Measurements from ENCODE around the gene RBL2. TPM values are rescaled to one million over a fixed set of nuclear protein-coding genes. Genes with fewer than 3 reads are reported as not detected.

Gene RBL2
- total and polyA plus RNA-seq, 9 of the 15 experiments (the other 6 are each of a cell fraction or from before 2014, with no cell fraction given): 7.8 to 76.3 (median 28.5) TPM

DNA sequence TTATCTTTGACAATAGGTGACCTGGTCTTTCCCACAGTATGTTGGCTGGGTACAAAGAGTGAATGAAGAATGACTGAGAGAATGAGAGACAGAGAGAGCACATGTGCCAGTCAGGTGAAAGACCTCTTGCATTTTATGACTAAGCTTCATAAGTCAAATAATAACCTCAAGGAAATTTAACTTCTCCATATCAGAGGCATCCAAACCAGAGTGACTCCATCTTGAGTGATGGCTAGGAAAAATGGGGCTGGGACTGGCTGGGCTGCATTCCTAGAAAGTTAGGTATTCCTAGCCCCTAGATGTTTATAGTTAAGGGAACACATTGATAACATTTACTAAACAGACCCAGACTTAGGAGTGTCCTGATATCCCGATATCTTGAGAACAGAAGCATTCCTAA, 3.9 kb upstream of the RBL2 start (continued):
- TF ChIP-seq, protein P1, sequence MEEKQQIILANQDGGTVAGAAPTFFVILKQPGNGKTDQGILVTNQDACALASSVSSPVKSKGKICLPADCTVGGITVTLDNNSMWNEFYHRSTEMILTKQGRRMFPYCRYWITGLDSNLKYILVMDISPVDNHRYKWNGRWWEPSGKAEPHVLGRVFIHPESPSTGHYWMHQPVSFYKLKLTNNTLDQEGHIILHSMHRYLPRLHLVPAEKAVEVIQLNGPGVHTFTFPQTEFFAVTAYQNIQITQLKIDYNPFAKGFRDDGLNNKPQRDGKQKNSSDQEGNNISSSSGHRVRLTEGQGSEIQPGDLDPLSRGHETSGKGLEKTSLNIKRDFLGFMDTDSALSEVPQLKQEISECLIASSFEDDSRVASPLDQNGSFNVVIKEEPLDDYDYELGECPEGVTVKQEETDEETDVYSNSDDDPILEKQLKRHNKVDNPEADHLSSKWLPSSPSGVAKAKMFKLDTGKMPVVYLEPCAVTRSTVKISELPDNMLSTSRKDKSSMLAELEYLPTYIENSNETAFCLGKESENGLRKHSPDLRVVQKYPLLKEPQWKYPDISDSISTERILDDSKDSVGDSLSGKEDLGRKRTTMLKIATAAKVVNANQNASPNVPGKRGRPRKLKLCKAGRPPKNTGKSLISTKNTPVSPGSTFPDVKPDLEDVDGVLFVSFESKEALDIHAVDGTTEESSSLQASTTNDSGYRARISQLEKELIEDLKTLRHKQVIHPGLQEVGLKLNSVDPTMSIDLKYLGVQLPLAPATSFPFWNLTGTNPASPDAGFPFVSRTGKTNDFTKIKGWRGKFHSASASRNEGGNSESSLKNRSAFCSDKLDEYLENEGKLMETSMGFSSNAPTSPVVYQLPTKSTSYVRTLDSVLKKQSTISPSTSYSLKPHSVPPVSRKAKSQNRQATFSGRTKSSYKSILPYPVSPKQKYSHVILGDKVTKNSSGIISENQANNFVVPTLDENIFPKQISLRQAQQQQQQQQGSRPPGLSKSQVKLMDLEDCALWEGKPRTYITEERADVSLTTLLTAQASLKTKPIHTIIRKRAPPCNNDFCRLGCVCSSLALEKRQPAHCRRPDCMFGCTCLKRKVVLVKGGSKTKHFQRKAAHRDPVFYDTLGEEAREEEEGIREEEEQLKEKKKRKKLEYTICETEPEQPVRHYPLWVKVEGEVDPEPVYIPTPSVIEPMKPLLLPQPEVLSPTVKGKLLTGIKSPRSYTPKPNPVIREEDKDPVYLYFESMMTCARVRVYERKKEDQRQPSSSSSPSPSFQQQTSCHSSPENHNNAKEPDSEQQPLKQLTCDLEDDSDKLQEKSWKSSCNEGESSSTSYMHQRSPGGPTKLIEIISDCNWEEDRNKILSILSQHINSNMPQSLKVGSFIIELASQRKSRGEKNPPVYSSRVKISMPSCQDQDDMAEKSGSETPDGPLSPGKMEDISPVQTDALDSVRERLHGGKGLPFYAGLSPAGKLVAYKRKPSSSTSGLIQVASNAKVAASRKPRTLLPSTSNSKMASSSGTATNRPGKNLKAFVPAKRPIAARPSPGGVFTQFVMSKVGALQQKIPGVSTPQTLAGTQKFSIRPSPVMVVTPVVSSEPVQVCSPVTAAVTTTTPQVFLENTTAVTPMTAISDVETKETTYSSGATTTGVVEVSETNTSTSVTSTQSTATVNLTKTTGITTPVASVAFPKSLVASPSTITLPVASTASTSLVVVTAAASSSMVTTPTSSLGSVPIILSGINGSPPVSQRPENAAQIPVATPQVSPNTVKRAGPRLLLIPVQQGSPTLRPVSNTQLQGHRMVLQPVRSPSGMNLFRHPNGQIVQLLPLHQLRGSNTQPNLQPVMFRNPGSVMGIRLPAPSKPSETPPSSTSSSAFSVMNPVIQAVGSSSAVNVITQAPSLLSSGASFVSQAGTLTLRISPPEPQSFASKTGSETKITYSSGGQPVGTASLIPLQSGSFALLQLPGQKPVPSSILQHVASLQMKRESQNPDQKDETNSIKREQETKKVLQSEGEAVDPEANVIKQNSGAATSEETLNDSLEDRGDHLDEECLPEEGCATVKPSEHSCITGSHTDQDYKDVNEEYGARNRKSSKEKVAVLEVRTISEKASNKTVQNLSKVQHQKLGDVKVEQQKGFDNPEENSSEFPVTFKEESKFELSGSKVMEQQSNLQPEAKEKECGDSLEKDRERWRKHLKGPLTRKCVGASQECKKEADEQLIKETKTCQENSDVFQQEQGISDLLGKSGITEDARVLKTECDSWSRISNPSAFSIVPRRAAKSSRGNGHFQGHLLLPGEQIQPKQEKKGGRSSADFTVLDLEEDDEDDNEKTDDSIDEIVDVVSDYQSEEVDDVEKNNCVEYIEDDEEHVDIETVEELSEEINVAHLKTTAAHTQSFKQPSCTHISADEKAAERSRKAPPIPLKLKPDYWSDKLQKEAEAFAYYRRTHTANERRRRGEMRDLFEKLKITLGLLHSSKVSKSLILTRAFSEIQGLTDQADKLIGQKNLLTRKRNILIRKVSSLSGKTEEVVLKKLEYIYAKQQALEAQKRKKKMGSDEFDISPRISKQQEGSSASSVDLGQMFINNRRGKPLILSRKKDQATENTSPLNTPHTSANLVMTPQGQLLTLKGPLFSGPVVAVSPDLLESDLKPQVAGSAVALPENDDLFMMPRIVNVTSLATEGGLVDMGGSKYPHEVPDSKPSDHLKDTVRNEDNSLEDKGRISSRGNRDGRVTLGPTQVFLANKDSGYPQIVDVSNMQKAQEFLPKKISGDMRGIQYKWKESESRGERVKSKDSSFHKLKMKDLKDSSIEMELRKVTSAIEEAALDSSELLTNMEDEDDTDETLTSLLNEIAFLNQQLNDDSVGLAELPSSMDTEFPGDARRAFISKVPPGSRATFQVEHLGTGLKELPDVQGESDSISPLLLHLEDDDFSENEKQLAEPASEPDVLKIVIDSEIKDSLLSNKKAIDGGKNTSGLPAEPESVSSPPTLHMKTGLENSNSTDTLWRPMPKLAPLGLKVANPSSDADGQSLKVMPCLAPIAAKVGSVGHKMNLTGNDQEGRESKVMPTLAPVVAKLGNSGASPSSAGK (IDR thresholded peaks at IDR 0.05): no peak
- TF ChIP-seq ZNF707 (CRISPR knock-in tag; conservative IDR thresholded peaks at IDR 0.05) (no peak), LEF1 (IDR thresholded peaks at IDR 0.05) (no peak), ZNF589 (CRISPR knock-in tag; IDR thresholded peaks at IDR 0.05; ENCODE audit: low read depth) (peak; percentile 79), IRF2 (CRISPR knock-in tag; IDR thresholded peaks at IDR 0.05) (no peak), MTA1 (IDR thresholded peaks at IDR 0.05; ENCODE audit: borderline replicate concordance) (no peak), FOS (IDR thresholded peaks at IDR 0.05; ENCODE audit: extremely low read depth, insufficient read length) (no peak), ZNF444 (CRISPR knock-in tag; IDR thresholded peaks at IDR 0.05) (no peak), NFIX (CRISPR knock-in tag; IDR thresholded peaks at IDR 0.05; ENCODE audit: low read depth) (no peak), E2F3 (CRISPR knock-in tag; IDR thresholded peaks at IDR 0.05) (no peak), KAT7 (CRISPR knock-in tag; IDR thresholded peaks at IDR 0.05; ENCODE audit: borderline replicate concordance) (no peak), SMAD1 (IDR thresholded peaks at IDR 0.05; ENCODE audit: low read depth, low read length, partially characterized antibody) (no peak), ZKSCAN8 (CRISPR knock-in tag; IDR thresholded peaks at IDR 0.05) (no peak)
- TF ChIP-seq, protein P2, sequence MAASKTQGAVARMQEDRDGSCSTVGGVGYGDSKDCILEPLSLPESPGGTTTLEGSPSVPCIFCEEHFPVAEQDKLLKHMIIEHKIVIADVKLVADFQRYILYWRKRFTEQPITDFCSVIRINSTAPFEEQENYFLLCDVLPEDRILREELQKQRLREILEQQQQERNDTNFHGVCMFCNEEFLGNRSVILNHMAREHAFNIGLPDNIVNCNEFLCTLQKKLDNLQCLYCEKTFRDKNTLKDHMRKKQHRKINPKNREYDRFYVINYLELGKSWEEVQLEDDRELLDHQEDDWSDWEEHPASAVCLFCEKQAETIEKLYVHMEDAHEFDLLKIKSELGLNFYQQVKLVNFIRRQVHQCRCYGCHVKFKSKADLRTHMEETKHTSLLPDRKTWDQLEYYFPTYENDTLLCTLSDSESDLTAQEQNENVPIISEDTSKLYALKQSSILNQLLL (CRISPR knock-in tag; IDR thresholded peaks at IDR 0.05; ENCODE audit: borderline replicate concordance): no peak
- TF ChIP-seq, protein P3, sequence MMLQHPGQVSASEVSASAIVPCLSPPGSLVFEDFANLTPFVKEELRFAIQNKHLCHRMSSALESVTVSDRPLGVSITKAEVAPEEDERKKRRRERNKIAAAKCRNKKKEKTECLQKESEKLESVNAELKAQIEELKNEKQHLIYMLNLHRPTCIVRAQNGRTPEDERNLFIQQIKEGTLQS (IDR thresholded peaks at IDR 0.05): no peak
- TF ChIP-seq, protein P3 (CRISPR knock-in tag; conservative IDR thresholded peaks at IDR 0.05): no peak
